Esophagus squamous epithelium (tissue), 5 donors: Measurements from ENCODE around the gene VWA8. TPM values are rescaled to one million over a fixed set of nuclear protein-coding genes. Genes with fewer than 3 reads are reported as not detected.

Source experiments
- DNase-seq: peaks from one replicate; lab custom pipeline; 2025; lab: John Stamatoyannopoulos, UW
- H3K27ac ChIP-seq, 4 donors: fragments of 200-600 bp; sonication (generic); one replicate each; pipeline ENCODE4 v1.5.1; 2016 to 2019; ENCODE audit warnings: mild to moderate bottlenecking in 1 of 4
- H3K27me3 ChIP-seq, 4 donors: fragments of 200-600 bp; sonication (generic); 1 replicate in 3 of 4; 2 replicates in 1 of 4; pipeline versions ENCODE4 v1.5.1 to v1.6.0; 2017 to 2021; ENCODE audit warnings: antibody characterized with exemption in 1 of 4
- H3K36me3 ChIP-seq, 3 donors: fragments of 200-600 bp; sonication (generic); one replicate each; pipeline ENCODE4 v1.5.1; 2016 to 2019
- H3K4me1 ChIP-seq, 3 donors: fragments of 200-600 bp; sonication (generic); one replicate each; pipeline ENCODE4 v1.5.1; 2017 to 2019
- H3K4me3 ChIP-seq, 4 donors: fragments of 200-600 bp; sonication (generic); 1 replicate in 3 of 4; 2 replicates in 1 of 4; pipeline ENCODE4 v1.5.1; 2016 to 2019; ENCODE audit warnings: mild to moderate bottlenecking in 2 of 4, moderate library complexity in 1 of 4
- H3K9me3 ChIP-seq, 3 donors: fragments of 200-600 bp; sonication (generic); one replicate each; pipeline ENCODE4 v1.5.1; 2016 to 2019
- POLR2A ChIP-seq, 4 donors: fragments of 450-650 bp; IDR thresholded peaks; one replicate each; pipeline ENCODE4 v1.6.1; 2017; ENCODE audit warnings: antibody characterized with exemption in 4 of 4, mild to moderate bottlenecking in 4 of 4, moderate library complexity in 3 of 4
- WGBS, 2 donors: methylation state at CpG; one replicate each; pipeline ENCODE4 v1.1.5; 2018; 5-methylcytosine and 5-hydroxymethylcytosine counted together
- intact Hi-C: fragments of 100-400 bp; cut with DNase I; formaldehyde crosslinking; loops from one replicate; pipeline ENCODE4 v1.15.0; 2022
- total RNA-seq, 4 donors: library from RNA; depleted of rRNA; stranded (reverse); fragments of >200 nt; gene quantifications; one replicate each; pipeline ENCODE4 v1.1.0, GENCODE V29; 2016
- TF ChIP-seq, protein P1 (sequence below), 6 experiments: fragments of 450-650 bp in 4 of 6; fragments of 200-600 bp in 2 of 6; sonication (generic) in 2 of 6; IDR thresholded peaks; one replicate each; pipeline ENCODE4 v1.5.1; 2016 to 2019; ENCODE audit warnings: antibody characterized with exemption in 6 of 6, mild to moderate bottlenecking in 4 of 6, moderate library complexity in 4 of 6
- donor health status: DM: yes; HTN: yes; CAD: no.

VWA8 gene
- total RNA-seq, 4 donors from 2014 or later, result 10.5 to 23.7 (median 17.3) TPM

DNA sequence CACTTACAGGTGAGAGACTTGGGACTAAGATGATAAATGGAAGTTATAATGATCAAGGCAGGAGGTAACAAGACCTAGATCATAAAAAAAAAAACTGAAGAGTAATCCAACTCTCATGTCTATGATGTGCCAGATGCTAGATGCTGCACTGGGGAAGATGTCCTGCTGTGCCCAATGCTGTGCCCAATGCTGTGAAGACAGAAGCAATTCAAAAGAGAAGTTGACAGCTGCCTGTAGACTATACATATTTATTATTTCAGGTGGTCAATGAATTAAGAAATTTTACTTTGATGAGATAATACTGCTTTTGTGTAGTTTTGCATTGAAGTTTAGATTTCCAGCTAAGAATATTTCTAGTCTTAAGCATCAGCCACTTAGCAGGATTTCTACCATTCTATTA, 21.5 kb downstream of the VWA8 start:
- Histone ChIP-seq H3K27me3 (no peaks in the 10 kb centered on the region), H3K27ac (no peak overlapping the region), H3K4me1 (peaks cover 0 to 7% (median 0%) of the 10 kb centered on the region in 3 donors), H3K4me3 (no peak overlapping the region), H3K36me3 (no peaks in the 10 kb centered on the region), H3K9me3 (no peaks in the 10 kb centered on the region)
- intact Hi-C loops, result no loop called here
- DNase-seq, result no peak
- TF ChIP-seq, protein P1, sequence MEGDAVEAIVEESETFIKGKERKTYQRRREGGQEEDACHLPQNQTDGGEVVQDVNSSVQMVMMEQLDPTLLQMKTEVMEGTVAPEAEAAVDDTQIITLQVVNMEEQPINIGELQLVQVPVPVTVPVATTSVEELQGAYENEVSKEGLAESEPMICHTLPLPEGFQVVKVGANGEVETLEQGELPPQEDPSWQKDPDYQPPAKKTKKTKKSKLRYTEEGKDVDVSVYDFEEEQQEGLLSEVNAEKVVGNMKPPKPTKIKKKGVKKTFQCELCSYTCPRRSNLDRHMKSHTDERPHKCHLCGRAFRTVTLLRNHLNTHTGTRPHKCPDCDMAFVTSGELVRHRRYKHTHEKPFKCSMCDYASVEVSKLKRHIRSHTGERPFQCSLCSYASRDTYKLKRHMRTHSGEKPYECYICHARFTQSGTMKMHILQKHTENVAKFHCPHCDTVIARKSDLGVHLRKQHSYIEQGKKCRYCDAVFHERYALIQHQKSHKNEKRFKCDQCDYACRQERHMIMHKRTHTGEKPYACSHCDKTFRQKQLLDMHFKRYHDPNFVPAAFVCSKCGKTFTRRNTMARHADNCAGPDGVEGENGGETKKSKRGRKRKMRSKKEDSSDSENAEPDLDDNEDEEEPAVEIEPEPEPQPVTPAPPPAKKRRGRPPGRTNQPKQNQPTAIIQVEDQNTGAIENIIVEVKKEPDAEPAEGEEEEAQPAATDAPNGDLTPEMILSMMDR (IDR thresholded peaks at IDR 0.05), result no peak
- TF ChIP-seq POLR2A (IDR thresholded peaks at IDR 0.05), result no peak

DNA sequence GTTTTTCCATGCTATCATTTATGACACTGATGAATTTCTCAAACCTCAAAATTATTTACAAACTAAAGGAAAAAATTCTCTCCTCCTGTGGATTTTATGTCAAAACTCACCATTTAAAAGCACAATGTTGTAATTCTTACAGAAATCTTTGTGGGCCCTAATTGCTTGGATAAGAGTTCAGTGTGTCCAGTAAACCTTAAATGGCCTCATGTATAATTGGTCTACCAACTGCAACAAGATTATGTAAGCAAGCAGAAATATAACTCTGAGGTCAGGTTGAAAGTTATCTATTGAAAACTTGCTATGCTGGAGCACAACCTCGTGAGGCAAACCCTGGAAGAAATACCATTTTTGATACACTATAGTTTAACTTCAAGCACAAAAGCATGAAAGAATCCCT, 22.0 kb downstream of the VWA8 start:
- no peaks in the 10 kb centered on the region for H3K36me3 ChIP-seq
- H3K4me3 ChIP-seq, result no peak overlapping the region
- no peaks in the 10 kb centered on the region for H3K27me3 ChIP-seq
- peaks cover 0 to 7% (median 0%) of the 10 kb centered on the region in 3 donors for H3K4me1 ChIP-seq
- no peak overlapping the region for H3K27ac ChIP-seq
- no peaks in the 10 kb centered on the region for H3K9me3 ChIP-seq
- TF ChIP-seq, protein P1 (IDR thresholded peaks at IDR 0.05), result no peak
- WGBS, 2 donors, result 78 to 93% methylated on average over 1 of the region's 1 CpG
- intact Hi-C loops, result no loop called here
- DNase-seq, result no peak

DNA sequence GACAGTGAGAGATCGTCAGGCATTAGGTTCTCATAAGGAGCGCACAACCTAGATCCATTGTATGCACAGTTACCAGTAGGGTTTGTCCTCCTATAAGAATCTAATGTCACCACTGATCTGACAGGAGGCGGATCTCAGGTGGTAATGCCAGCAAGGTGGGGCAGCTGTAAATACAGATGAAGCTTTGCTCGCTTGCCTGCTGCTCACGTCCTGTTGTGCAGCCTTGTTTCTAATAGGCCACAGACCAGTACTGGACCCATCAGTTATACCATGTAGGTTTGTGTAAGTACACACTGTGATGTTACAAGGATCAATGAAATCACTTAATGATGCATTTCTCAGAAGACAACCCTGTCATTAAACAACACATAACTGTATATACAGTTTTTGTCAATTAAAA, 23.5 kb downstream of the VWA8 start:
- H3K36me3 ChIP-seq, result no peaks in the 10 kb centered on the region
- no peaks in the 10 kb centered on the region for H3K9me3 ChIP-seq
- DNase-seq, result no peak
- no peak overlapping the region for H3K27ac ChIP-seq
- no peaks in the 10 kb centered on the region for H3K27me3 ChIP-seq
- intact Hi-C loops, result no loop called here
- peaks cover 0 to 7% (median 0%) of the 10 kb centered on the region in 3 donors for H3K4me1 ChIP-seq
- H3K4me3 ChIP-seq, result no peak overlapping the region
- TF ChIP-seq POLR2A (IDR thresholded peaks at IDR 0.05), result no peak
- TF ChIP-seq, protein P1 (IDR thresholded peaks at IDR 0.05), result no peak
- WGBS, 2 donors, result 90 to 95% methylated on average over 5 of the region's 5 CpGs

DNA sequence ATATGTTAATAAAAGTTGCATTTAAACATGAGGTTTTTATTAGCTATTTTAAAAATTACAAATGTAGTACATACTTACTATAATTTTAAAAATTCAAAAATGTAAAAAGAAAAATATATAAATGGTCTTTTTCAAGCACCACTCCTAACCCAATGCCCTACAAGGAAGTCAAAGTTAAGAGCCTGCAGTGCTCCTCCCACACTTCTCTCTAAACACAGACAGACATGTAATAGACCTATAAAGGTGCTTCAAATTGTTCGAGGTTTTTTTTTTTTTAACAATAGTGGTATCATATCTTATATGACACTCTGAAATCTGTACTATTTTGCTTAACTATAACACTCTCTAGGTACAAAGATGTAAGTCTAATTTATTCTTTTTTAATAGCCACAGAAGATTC, 25.4 kb downstream of the VWA8 start:
- Histone ChIP-seq H3K9me3 (no peaks in the 10 kb centered on the region), H3K4me1 (no peaks in the 10 kb centered on the region), H3K4me3 (no peak overlapping the region), H3K36me3 (peaks cover 0 to 3% (median 0%) of the 10 kb centered on the region in 3 donors), H3K27ac (no peak overlapping the region), H3K27me3 (no peaks in the 10 kb centered on the region)
- no peak for DNase-seq
- TF ChIP-seq POLR2A (IDR thresholded peaks at IDR 0.05), result no peak
- TF ChIP-seq, protein P1 (IDR thresholded peaks at IDR 0.05), result no peak
- WGBS, 2 donors, result 64 to 92% methylated on average over 1 of the region's 1 CpG
- intact Hi-C loops, result no loop called here

- WGBS, 2 donors, result 92 to 95% methylated on average over 1 of the region's 1 CpG
- H3K4me1 ChIP-seq, result no peaks in the 10 kb centered on the region
- H3K27me3 ChIP-seq, result no peaks in the 10 kb centered on the region
- intact Hi-C loops, result no loop called here
- no peak overlapping the region for H3K4me3 ChIP-seq
- H3K9me3 ChIP-seq, result no peaks in the 10 kb centered on the region
- TF ChIP-seq, protein P1 (IDR thresholded peaks at IDR 0.05), result no peak
- no peak for TF ChIP-seq POLR2A (IDR thresholded peaks at IDR 0.05)
- no peak for DNase-seq
- H3K27ac ChIP-seq, result no peak overlapping the region
- H3K36me3 ChIP-seq, result peaks cover 0 to 4% (median 0%) of the 10 kb centered on the region in 3 donors
Observed at GRCh38 chr13:41934994-41935393, 25.9 kb downstream of the VWA8 start.
